ENCODE results near the gene PARN. TPM values are rescaled to one million over a fixed set of nuclear protein-coding genes. Genes with fewer than 3 reads are reported as not detected.

The PARN gene
- total and polyA plus RNA-seq, 8 donors: 8.3 to 19.6 (median 14.1) TPM

GRCh38 chr16:14565688-14566025 is 64.4 kb downstream of the PARN start:
- H3K4me3 ChIP-seq: no peak overlapping the region
- H3K36me3 ChIP-seq: no peaks in the 10 kb centered on the region
- ATAC-seq (no peak), DNase-seq (no peak), FAIRE-seq (no peak)
- no peaks in the 10 kb centered on the region for H3K27me3 ChIP-seq
- WGBS, 2 donors: 57 to 71% methylated on average over 2 of the region's 2 CpGs
- H3K27ac ChIP-seq: peak overlapping the region in 2 of 4 donors; percentile 4 to 59
- no peaks in the 10 kb centered on the region for H3K9me3 ChIP-seq
- no peak for TF ChIP-seq CTCF (IDR thresholded peaks at IDR 0.05)
- H3K4me1 ChIP-seq: peaks cover 27 to 40% (median 37%) of the 10 kb centered on the region in 3 donors
- intact Hi-C loops (cut with DNase I): no loop called here

GRCh38 chr16:14564861-14565687 is 65.0 kb downstream of the PARN start:
- Histone ChIP-seq H3K4me1 (peaks cover 33 to 46% (median 42%) of the 10 kb centered on the region in 3 donors), H3K27ac (peak overlapping the region; percentile 10 to 59 (median 24)), H3K27me3 (no peaks in the 10 kb centered on the region), H3K36me3 (no peaks in the 10 kb centered on the region), H3K4me3 (no peak overlapping the region), H3K9me3 (no peaks in the 10 kb centered on the region)
- 42 to 45% methylated on average over 5 of the region's 5 CpGs for WGBS, 2 donors
- no peak for TF ChIP-seq CTCF (IDR thresholded peaks at IDR 0.05)
- DNase-seq (no peak), FAIRE-seq (peak; percentile 17), ATAC-seq (peak in 2 of 4 donors; percentile 9 to 13)
- intact Hi-C loops (cut with DNase I): no loop called here

GRCh38 chr16:14564323-14564722 is 65.7 kb downstream of the PARN start:
- peaks cover 34 to 48% (median 44%) of the 10 kb centered on the region in 3 donors for H3K4me1 ChIP-seq

GRCh38 chr16:14562691-14563491 is 67.2 kb downstream of the PARN start:
- no peaks in the 10 kb centered on the region for H3K9me3 ChIP-seq
- H3K36me3 ChIP-seq: no peaks in the 10 kb centered on the region
- FAIRE-seq: no peak
- H3K27me3 ChIP-seq: no peaks in the 10 kb centered on the region
- DNase-seq: peak in 3 of 6 donors; percentile 24 to 35 (median 27)
- peaks cover 34 to 50% (median 48%) of the 10 kb centered on the region in 3 donors for H3K4me1 ChIP-seq
- no peak overlapping the region for H3K4me3 ChIP-seq
- peak overlapping the region in 2 of 4 donors; percentile 34 to 41 for H3K27ac ChIP-seq
- intact Hi-C loops (cut with DNase I): no loop called here
- TF ChIP-seq CTCF (IDR thresholded peaks at IDR 0.05): peak in 1 of 4 donors; percentile 12
- 28 to 29% methylated on average over 8 of the region's 8 CpGs for WGBS, 2 donors
- ATAC-seq: peak; percentile 60 to 72 (median 70)

More at GRCh38 chr16:14564323-14564722, 65.7 kb downstream of the PARN start:
- Histone ChIP-seq H3K27ac (peak overlapping the region; percentile 10 to 59 (median 24)), H3K9me3 (no peaks in the 10 kb centered on the region), H3K27me3 (no peaks in the 10 kb centered on the region), H3K36me3 (no peaks in the 10 kb centered on the region), H3K4me3 (no peak overlapping the region)
- intact Hi-C loops (cut with DNase I): no loop called here
- TF ChIP-seq CTCF (IDR thresholded peaks at IDR 0.05): no peak
- DNase-seq (peak in 4 of 6 donors; percentile 44 to 71 (median 64)), FAIRE-seq (no peak), ATAC-seq (peak; percentile 76 to 79 (median 78))
- 37 to 47% methylated on average over 9 of the region's 9 CpGs for WGBS, 2 donors
